ENCODE data around the gene ELOVL2. TPM values are rescaled to one million over a fixed set of nuclear protein-coding genes. Genes with fewer than 3 reads are reported as not detected.

ELOVL2 gene
- total and polyA plus RNA-seq, 2 experiments from 2014 or later: 13.6 to 20.8 TPM

DNA sequence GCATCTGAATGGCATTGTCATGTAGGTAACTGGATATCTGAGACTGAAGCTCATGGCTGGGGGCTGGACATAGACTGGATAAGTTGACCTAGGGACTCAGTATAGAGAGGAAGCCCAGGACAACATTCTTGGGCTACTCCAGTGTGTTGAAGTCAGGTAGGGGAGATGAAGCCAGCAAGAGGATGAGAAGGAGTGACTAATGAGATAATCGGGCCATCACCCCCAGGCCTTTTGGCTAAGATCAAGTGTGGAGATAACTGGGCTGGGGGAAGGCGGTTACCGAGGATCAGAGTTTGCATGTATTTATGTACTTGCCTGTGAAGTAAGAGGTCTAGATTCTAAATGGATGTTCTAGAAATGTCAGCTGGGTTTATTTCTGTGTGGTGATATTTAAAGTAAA, 73.4 kb downstream of the ELOVL2 start:
- H3K27ac ChIP-seq: no peak overlapping the region
- no peaks in the 10 kb centered on the region for H3K9me2 ChIP-seq (replicated peaks; ENCODE audit: insufficient read depth)
- H3K4me2 ChIP-seq: no peak overlapping the region
- 69% methylated on average over 3 of the region's 3 CpGs for WGBS (ENCODE audit: low lambda C conversion rate, missing lambda C conversion rate)
- no peaks in the 10 kb centered on the region for H3K27me3 ChIP-seq
- DNase-seq (ENCODE audit: low spot score): no peak
- no peaks in the 10 kb centered on the region for H4K20me1 ChIP-seq (ENCODE audit: insufficient read depth, poor library complexity, severe bottlenecking)
- H2AFZ ChIP-seq: no peak overlapping the region
- no peak overlapping the region for H3K4me3 ChIP-seq
- H3K4me1 ChIP-seq (ENCODE audit: insufficient read depth): no peaks in the 10 kb centered on the region
- TF ChIP-seq EZH2 (IDR thresholded peaks at IDR 0.05; ENCODE audit: borderline replicate concordance): no peak
- TF ChIP-seq, protein P1, sequence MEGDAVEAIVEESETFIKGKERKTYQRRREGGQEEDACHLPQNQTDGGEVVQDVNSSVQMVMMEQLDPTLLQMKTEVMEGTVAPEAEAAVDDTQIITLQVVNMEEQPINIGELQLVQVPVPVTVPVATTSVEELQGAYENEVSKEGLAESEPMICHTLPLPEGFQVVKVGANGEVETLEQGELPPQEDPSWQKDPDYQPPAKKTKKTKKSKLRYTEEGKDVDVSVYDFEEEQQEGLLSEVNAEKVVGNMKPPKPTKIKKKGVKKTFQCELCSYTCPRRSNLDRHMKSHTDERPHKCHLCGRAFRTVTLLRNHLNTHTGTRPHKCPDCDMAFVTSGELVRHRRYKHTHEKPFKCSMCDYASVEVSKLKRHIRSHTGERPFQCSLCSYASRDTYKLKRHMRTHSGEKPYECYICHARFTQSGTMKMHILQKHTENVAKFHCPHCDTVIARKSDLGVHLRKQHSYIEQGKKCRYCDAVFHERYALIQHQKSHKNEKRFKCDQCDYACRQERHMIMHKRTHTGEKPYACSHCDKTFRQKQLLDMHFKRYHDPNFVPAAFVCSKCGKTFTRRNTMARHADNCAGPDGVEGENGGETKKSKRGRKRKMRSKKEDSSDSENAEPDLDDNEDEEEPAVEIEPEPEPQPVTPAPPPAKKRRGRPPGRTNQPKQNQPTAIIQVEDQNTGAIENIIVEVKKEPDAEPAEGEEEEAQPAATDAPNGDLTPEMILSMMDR (IDR thresholded peaks at IDR 0.05; ENCODE audit: poor library complexity): no peak
- no peak for TF ChIP-seq EZH2phosphoT487 (IDR thresholded peaks at IDR 0.05; ENCODE audit: low read depth, severe bottlenecking, unreplicated experiment)
- no peaks in the 10 kb centered on the region for H3K79me2 ChIP-seq
- H3K36me3 ChIP-seq (replicated peaks; ENCODE audit: insufficient read depth, low read depth): no peaks in the 10 kb centered on the region
- H3K9me3 ChIP-seq (ENCODE audit: low read depth): no peaks in the 10 kb centered on the region

DNA sequence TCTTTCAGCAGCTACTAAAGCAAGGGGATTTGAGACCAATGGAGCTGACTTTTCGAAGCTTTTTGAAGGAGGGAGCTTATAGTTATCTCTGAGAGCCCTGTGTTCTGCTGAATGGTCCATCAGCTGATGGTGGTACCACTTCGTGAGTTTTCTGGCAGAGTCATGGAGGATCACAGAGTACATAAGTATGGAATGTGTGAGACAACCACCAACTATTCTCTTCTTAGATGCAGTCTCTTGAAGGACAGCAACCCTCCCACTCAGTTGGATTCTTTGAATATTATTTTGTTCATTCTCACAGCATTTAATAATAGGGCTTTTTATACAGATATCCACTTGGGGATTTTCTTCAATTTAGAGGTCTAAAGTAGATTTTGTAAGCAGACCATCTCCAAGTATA, 75.3 kb downstream of the ELOVL2 start:
- WGBS (ENCODE audit: low lambda C conversion rate, missing lambda C conversion rate): 77% methylated on average over 2 of the region's 2 CpGs
- H3K9me2 ChIP-seq (replicated peaks; ENCODE audit: insufficient read depth): no peaks in the 10 kb centered on the region
- H3K36me3 ChIP-seq (replicated peaks; ENCODE audit: insufficient read depth, low read depth): no peaks in the 10 kb centered on the region
- no peaks in the 10 kb centered on the region for H4K20me1 ChIP-seq (ENCODE audit: insufficient read depth, poor library complexity, severe bottlenecking)
- no peak overlapping the region for H2AFZ ChIP-seq
- H3K27ac ChIP-seq: no peak overlapping the region
- no peaks in the 10 kb centered on the region for H3K27me3 ChIP-seq
- H3K4me2 ChIP-seq: no peak overlapping the region
- H3K9me3 ChIP-seq (ENCODE audit: low read depth): no peaks in the 10 kb centered on the region
- H3K4me3 ChIP-seq: no peak overlapping the region
- TF ChIP-seq EZH2 (IDR thresholded peaks at IDR 0.05; ENCODE audit: borderline replicate concordance): no peak
- TF ChIP-seq EZH2phosphoT487 (IDR thresholded peaks at IDR 0.05; ENCODE audit: low read depth, severe bottlenecking, unreplicated experiment): no peak
- TF ChIP-seq, protein P1 (IDR thresholded peaks at IDR 0.05; ENCODE audit: poor library complexity): no peak
- no peaks in the 10 kb centered on the region for H3K79me2 ChIP-seq
- H3K4me1 ChIP-seq (ENCODE audit: insufficient read depth): no peaks in the 10 kb centered on the region
- no peak for DNase-seq (ENCODE audit: low spot score)

DNA sequence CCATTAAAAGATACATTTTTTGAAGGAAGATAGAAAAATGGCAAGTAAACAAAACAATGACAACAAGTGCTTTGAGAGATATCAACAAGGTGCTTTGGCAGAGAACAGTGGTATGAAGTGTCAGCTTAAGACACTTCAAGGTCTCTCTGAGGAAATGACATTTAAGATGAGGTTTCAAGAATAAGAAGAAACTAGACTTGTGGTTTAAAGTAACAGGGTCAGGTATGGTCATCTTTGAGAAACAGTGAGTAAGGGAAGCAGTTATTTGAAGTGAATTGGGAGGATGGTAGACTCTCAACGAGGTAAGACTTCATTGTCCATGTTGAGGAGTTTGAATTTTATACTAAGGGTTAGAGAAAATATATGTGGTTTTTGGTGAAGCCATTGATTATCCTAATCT, 79.4 kb downstream of the ELOVL2 start:
- no peak for DNase-seq (ENCODE audit: low spot score)
- H3K36me3 ChIP-seq (replicated peaks; ENCODE audit: insufficient read depth, low read depth): no peaks in the 10 kb centered on the region
- H3K79me2 ChIP-seq: no peaks in the 10 kb centered on the region
- H3K4me3 ChIP-seq: no peak overlapping the region
- no peaks in the 10 kb centered on the region for H3K27me3 ChIP-seq
- 86% methylated on average over 1 of the region's 1 CpG for WGBS (ENCODE audit: low lambda C conversion rate, missing lambda C conversion rate)
- H3K27ac ChIP-seq: no peak overlapping the region
- TF ChIP-seq EZH2phosphoT487 (IDR thresholded peaks at IDR 0.05; ENCODE audit: low read depth, severe bottlenecking, unreplicated experiment): no peak
- TF ChIP-seq, protein P1 (IDR thresholded peaks at IDR 0.05; ENCODE audit: poor library complexity): no peak
- TF ChIP-seq EZH2 (IDR thresholded peaks at IDR 0.05; ENCODE audit: borderline replicate concordance): no peak
- no peaks in the 10 kb centered on the region for H4K20me1 ChIP-seq (ENCODE audit: insufficient read depth, poor library complexity, severe bottlenecking)
- H3K9me2 ChIP-seq (replicated peaks; ENCODE audit: insufficient read depth): no peaks in the 10 kb centered on the region
- H3K4me2 ChIP-seq: no peak overlapping the region
- H3K9me3 ChIP-seq (ENCODE audit: low read depth): no peaks in the 10 kb centered on the region
- H2AFZ ChIP-seq: no peak overlapping the region
- H3K4me1 ChIP-seq (ENCODE audit: insufficient read depth): no peaks in the 10 kb centered on the region

DNA sequence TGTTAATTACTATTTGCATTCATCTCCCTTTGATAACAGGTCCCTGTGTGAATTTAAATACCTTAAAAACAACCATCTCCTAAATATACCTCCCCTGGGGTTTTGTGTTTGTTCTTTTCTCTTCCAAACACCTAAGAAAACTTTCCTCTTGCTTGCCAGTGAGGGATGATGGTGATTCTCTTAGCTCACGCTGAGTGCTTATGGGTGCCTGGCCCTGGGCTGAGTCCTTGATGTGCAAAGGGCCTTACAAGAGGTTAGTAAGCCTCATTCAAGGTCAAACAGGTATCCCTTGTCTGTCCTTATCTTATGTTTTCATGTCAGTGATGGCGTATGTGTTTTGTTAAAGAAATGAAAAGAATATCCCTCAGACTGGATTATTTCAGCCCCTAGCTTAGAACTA, 81.0 kb downstream of the ELOVL2 start:
- Histone ChIP-seq H3K36me3 (replicated peaks; ENCODE audit: insufficient read depth, low read depth) (no peaks in the 10 kb centered on the region), H3K4me1 (ENCODE audit: insufficient read depth) (no peaks in the 10 kb centered on the region), H3K9me2 (replicated peaks; ENCODE audit: insufficient read depth) (no peaks in the 10 kb centered on the region), H3K4me2 (no peak overlapping the region), H3K27me3 (no peaks in the 10 kb centered on the region), H3K4me3 (no peak overlapping the region), H3K27ac (peak overlapping the region; percentile 6), H3K9me3 (ENCODE audit: low read depth) (no peaks in the 10 kb centered on the region), H3K79me2 (no peaks in the 10 kb centered on the region), H4K20me1 (ENCODE audit: insufficient read depth, poor library complexity, severe bottlenecking) (no peaks in the 10 kb centered on the region), H2AFZ (no peak overlapping the region)
- DNase-seq (ENCODE audit: low spot score): no peak
- TF ChIP-seq EZH2 (IDR thresholded peaks at IDR 0.05; ENCODE audit: borderline replicate concordance) (no peak), EZH2phosphoT487 (IDR thresholded peaks at IDR 0.05; ENCODE audit: low read depth, severe bottlenecking, unreplicated experiment) (no peak)
- TF ChIP-seq, protein P1 (IDR thresholded peaks at IDR 0.05; ENCODE audit: poor library complexity): no peak
- WGBS (ENCODE audit: low lambda C conversion rate, missing lambda C conversion rate): 46% methylated on average over 2 of the region's 2 CpGs

Measured in hepatocyte (in vitro differentiated cells).